Hepatocyte (in vitro differentiated cells): ENCODE measurements around the gene SLC38A11.

Source experiments
- CTCF ChIP-seq: fragments of 200-600 bp; sonication (generic); IDR thresholded peaks from 2 replicates; pipeline ENCODE4 v1.5.1; 2016; ENCODE audit warnings: antibody characterized with exemption, mild to moderate bottlenecking; ENCODE audit not compliant: poor library complexity
- EZH2 ChIP-seq: fragments of 200-600 bp; sonication (generic); IDR thresholded peaks from 2 replicates; pipeline ENCODE4 v1.6.1; 2016; ENCODE audit warnings: antibody characterized with exemption, mild to moderate bottlenecking, borderline replicate concordance

- no peak for TF ChIP-seq CTCF
- no peak for TF ChIP-seq EZH2
Measured at GRCh38 chr2:164906947-164907346, 48.4 kb downstream of the SLC38A11 start.
